HUES6 (cell line): ENCODE results near the gene HPCA.
"Not testable (repeated sequence)": the region's sequence is repeated elsewhere in the genome, so short reads cannot be mapped to it uniquely, and the experiment has no call there.

Experiments used
- H3K27ac ChIP-seq: 2 replicates; pipeline ENCODE4 v1.7.0; 2013; ENCODE audit warnings: low read depth, mild to moderate bottlenecking, low read length, inconsistent platforms
- H3K27me3 ChIP-seq: 2 replicates; pipeline ENCODE4 v1.6.1; 2013; ENCODE audit warnings: low read length; ENCODE audit not compliant: control insufficient read depth, insufficient read depth
- H3K36me3 ChIP-seq: 2 replicates; pipeline ENCODE4 v1.6.1; 2013; ENCODE audit warnings: low read length; ENCODE audit not compliant: control insufficient read depth, insufficient read depth
- H3K4me1 ChIP-seq: 2 replicates; pipeline ENCODE4 v1.6.1; 2013; ENCODE audit warnings: low read length; ENCODE audit not compliant: control insufficient read depth, insufficient read depth
- H3K4me3 ChIP-seq: 2 replicates; pipeline ENCODE4 v1.5.1; 2013; ENCODE audit warnings: low read depth, low read length
- H3K9ac ChIP-seq: one replicate; pipeline ENCODE4 v1.6.1; 2013; ENCODE audit warnings: mild to moderate bottlenecking, low read length
- H3K9me3 ChIP-seq: 2 replicates; pipeline ENCODE4 v1.6.1; 2013; ENCODE audit warnings: low read depth, low read length; ENCODE audit not compliant: control insufficient read depth, insufficient read depth

The HPCA gene

GRCh38 chr1:32899586-32900296 lies 13.4 kb downstream of the HPCA start:
- H3K4me1 ChIP-seq = peaks cover 7% of the 10 kb centered on the region; the same call in 1 of the 2 replicates
- no peak overlapping the region for H3K4me3 ChIP-seq
- no peak overlapping the region for H3K27ac ChIP-seq
- peaks cover 63% of the 10 kb centered on the region for H3K27me3 ChIP-seq
- no peaks in the 10 kb centered on the region for H3K9me3 ChIP-seq
- H3K36me3 ChIP-seq = no peaks in the 10 kb centered on the region
- no peak overlapping the region for H3K9ac ChIP-seq

GRCh38 chr1:32900371-32900955 lies 14.2 kb downstream of the HPCA start:
- Histone ChIP-seq H3K27ac (no peak overlapping the region), H3K36me3 (no peaks in the 10 kb centered on the region), H3K9me3 (no peaks in the 10 kb centered on the region), H3K4me3 (peak overlapping the region; percentile 52), H3K9ac (no peak overlapping the region), H3K4me1 (peaks cover 5% of the 10 kb centered on the region; the same call in 1 of the 2 replicates), H3K27me3 (peaks cover 63% of the 10 kb centered on the region)

- Histone ChIP-seq H3K27ac (no peak within 1 kb of the TSS), H3K36me3 (no peaks in the 10 kb centered on the region), H3K9ac (peak within 1 kb of the TSS; percentile 35), H3K27me3 (peaks cover 63% of the 10 kb centered on the region), H3K9me3 (no peaks in the 10 kb centered on the region), H3K4me3 (peak within 1 kb of the TSS; percentile 71), H3K4me1 (peaks cover 5% of the 10 kb centered on the region; the same call in 1 of the 2 replicates)
These were observed 14.9 kb downstream of the HPCA start, which contains the start of gene TMEM54 for GRCh38 chr1:32900956-32901822. Gene TMEM54 (minus strand): TSS chr1:32901389. CDS start chr1:32901238, 151 bp downstream.

- Histone ChIP-seq H3K9me3 (no peaks in the 10 kb centered on the region), H3K27me3 (peaks cover 63% of the 10 kb centered on the region), H3K4me1 (peaks cover 5% of the 10 kb centered on the region; the same call in 1 of the 2 replicates), H3K36me3 (no peaks in the 10 kb centered on the region), H3K27ac (no peak overlapping the region), H3K9ac (peak overlapping the region; percentile 35), H3K4me3 (peak overlapping the region; percentile 71)
These were observed 15.7 kb downstream of the HPCA start for GRCh38 chr1:32901823-32902534.

- peaks cover 5% of the 10 kb centered on the region; the same call in 1 of the 2 replicates for H3K4me1 ChIP-seq
- no peaks in the 10 kb centered on the region for H3K9me3 ChIP-seq
- H3K27ac ChIP-seq = no peak overlapping the region
- H3K9ac ChIP-seq = no peak overlapping the region
- H3K27me3 ChIP-seq = peaks cover 57% of the 10 kb centered on the region
- H3K36me3 ChIP-seq = no peaks in the 10 kb centered on the region
- no peak overlapping the region for H3K4me3 ChIP-seq
These were observed 16.2 kb downstream of the HPCA start for GRCh38 chr1:32902535-32902920.

GRCh38 chr1:32903991-32904785 lies 17.9 kb downstream of the HPCA start:
- peaks cover 40% of the 10 kb centered on the region for H3K27me3 ChIP-seq
- H3K9ac ChIP-seq = no peak overlapping the region
- H3K4me1 ChIP-seq = peaks cover 9% of the 10 kb centered on the region; the same call in 1 of the 2 replicates
- H3K27ac ChIP-seq = no peak overlapping the region
- H3K36me3 ChIP-seq = no peaks in the 10 kb centered on the region
- no peaks in the 10 kb centered on the region for H3K9me3 ChIP-seq
- no peak overlapping the region for H3K4me3 ChIP-seq

GRCh38 chr1:32904797-32905196 lies 18.5 kb downstream of the HPCA start:
- Histone ChIP-seq H3K27ac (no peak overlapping the region), H3K9me3 (no peaks in the 10 kb centered on the region), H3K4me3 (no peak overlapping the region), H3K9ac (no peak overlapping the region), H3K4me1 (peaks cover 9% of the 10 kb centered on the region; the same call in 1 of the 2 replicates), H3K36me3 (no peaks in the 10 kb centered on the region), H3K27me3 (peaks cover 34% of the 10 kb centered on the region)

- H3K27ac ChIP-seq, H3K9ac ChIP-seq, H3K4me3 ChIP-seq, H3K9me3 ChIP-seq, H3K4me1 ChIP-seq, H3K36me3 ChIP-seq: not testable (repeated sequence)
- H3K27me3 ChIP-seq = peaks cover 26% of the 10 kb centered on the region
These were observed 19.3 kb downstream of the HPCA start for GRCh38 chr1:32905588-32905987.

- Histone ChIP-seq H3K27me3 (peaks cover 17% of the 10 kb centered on the region), H3K9ac (no peak overlapping the region), H3K9me3 (no peaks in the 10 kb centered on the region), H3K4me1 (peaks cover 4% of the 10 kb centered on the region; the same call in 1 of the 2 replicates), H3K27ac (no peak overlapping the region), H3K4me3 (no peak overlapping the region), H3K36me3 (no peaks in the 10 kb centered on the region)
These were observed 20.4 kb downstream of the HPCA start for GRCh38 chr1:32906654-32907053.

GRCh38 chr1:32907435-32907834 lies 21.1 kb downstream of the HPCA start:
- Histone ChIP-seq H3K36me3 (no peaks in the 10 kb centered on the region), H3K27ac (no peak overlapping the region), H3K4me1 (peaks cover 4% of the 10 kb centered on the region; the same call in 1 of the 2 replicates), H3K27me3 (peaks cover 10% of the 10 kb centered on the region), H3K9ac (no peak overlapping the region), H3K9me3 (no peaks in the 10 kb centered on the region), H3K4me3 (no peak overlapping the region)
